Measurements from ENCODE around the gene NBEAL2.

DNA sequence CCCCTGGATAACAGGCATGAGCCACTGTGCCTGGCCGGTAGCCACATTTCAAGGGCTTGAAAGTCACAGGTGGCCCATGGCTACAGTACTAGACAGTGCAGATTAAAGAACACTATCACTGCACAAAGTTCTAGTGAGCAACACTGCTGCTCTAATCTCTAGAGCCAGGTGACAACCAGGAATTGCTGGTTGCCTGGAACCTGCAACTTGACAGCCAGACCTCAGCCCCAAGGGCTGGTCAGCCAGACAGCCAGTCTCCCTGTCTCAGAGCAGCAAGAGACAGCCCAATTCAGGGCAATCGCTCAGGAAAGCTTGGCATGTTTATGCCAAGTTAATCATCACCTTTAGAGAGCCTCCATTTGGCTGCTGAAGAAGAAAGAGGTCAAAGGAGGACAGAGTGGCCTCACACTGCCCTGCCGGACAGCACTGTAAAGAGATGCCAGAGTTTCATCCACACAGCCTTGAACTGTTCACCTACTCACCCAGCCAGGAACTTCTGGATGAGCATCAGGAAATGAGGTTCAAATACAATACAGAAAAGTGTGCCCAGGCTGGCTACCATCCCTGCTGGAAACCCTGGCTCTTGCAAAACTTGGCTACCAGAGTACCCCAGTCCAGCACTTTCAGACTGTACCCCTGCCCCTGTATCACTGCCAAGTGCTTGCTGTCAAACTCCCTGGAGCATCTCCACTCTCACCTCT is 8.9 kb upstream of the NBEAL2 start:
- no peak for TF ChIP-seq POLR2AphosphoS5 (IDR thresholded peaks at IDR 0.05; ENCODE audit: low read depth, low read length)
- no peak for TF ChIP-seq POLR2A (IDR thresholded peaks at IDR 0.05; ENCODE audit: low read depth, low read length)
- TF ChIP-seq TAF1 (IDR thresholded peaks at IDR 0.05; ENCODE audit: borderline replicate concordance, low read depth, low read length): no peak

Data from GM12892 (cell line).